Parathyroid adenoma (tissue), 2 donors: ENCODE measurements around the gene S100A12.

Experiments
- H2AFZ ChIP-seq: fragments of 300-600 bp; sonication (generic); one replicate; pipeline ENCODE4 v1.7.0; 2017; ENCODE audit warnings: antibody characterized with exemption, mild to moderate bottlenecking
- H3K27ac ChIP-seq: fragments of 300-600 bp; sonication (generic); one replicate; pipeline ENCODE4 v1.7.0; 2017
- H3K27me3 ChIP-seq: fragments of 300-600 bp; sonication (generic); one replicate; pipeline ENCODE4 v1.7.0; 2017; ENCODE audit warnings: low read length; ENCODE audit not compliant: control insufficient read depth, insufficient read depth
- H3K36me3 ChIP-seq: fragments of 300-600 bp; sonication (generic); one replicate; pipeline ENCODE4 v1.7.0; 2017; ENCODE audit warnings: low read length; ENCODE audit not compliant: control insufficient read depth, insufficient read depth
- H3K4me1 ChIP-seq: fragments of 300-600 bp; sonication (generic); one replicate; pipeline ENCODE4 v1.7.0; 2017; ENCODE audit warnings: control low read depth
- H3K4me2 ChIP-seq: fragments of 300-600 bp; sonication (generic); one replicate; pipeline ENCODE4 v1.7.0; 2017; ENCODE audit warnings: low read length
- H3K4me3 ChIP-seq: fragments of 300-600 bp; sonication (generic); one replicate; pipeline ENCODE4 v1.7.0; 2017; ENCODE audit warnings: low read depth, low read length
- H3K79me2 ChIP-seq: fragments of 300-600 bp; sonication (generic); one replicate; pipeline ENCODE4 v1.7.0; 2017; ENCODE audit warnings: control low read depth
- H3K9ac ChIP-seq: fragments of 300-600 bp; sonication (generic); one replicate; pipeline ENCODE4 v1.7.0; 2017; ENCODE audit warnings: mild to moderate bottlenecking
- H3K9me3 ChIP-seq: fragments of 300-600 bp; sonication (generic); one replicate; pipeline ENCODE4 v1.7.0; 2017; ENCODE audit warnings: low read length; ENCODE audit not compliant: control insufficient read depth
- TF ChIP-seq, protein P1 (sequence below): fragments of 300-600 bp; sonication (generic); IDR thresholded peaks from one replicate; pipeline ENCODE4 v1.7.0; 2017; ENCODE audit warnings: antibody characterized with exemption, mild to moderate bottlenecking
- donor health status: primary hyperparathyroidism.

Gene S100A12

DNA sequence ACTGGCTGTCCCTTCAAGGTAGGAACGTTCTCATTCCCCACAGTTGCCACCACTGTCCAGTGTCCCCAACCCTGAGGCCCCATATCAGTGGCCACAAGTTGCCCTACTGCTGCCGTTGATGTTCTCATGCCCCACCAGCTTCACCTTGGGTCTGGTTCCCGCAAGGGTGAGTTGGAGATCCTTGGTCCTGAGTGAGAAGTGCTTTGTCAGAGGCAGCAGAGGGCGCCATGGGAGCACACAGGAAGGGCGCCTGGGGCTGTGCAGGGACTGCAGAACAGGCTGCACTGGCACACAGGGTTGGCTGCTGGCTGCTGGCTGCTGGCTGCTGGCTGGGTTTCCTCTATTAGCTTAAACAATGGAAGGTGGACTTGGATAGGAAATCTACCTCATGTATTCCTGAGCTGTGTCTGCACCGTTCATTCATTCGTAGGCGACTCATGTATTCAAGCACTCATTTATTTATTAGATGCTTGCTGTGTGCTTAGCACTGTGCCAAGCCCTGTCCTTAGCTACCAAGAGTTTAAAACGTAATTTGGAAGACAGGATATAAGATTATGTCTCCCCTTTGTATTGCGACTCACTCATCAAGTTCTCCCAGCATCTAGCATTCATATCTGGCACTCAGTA is 19.9 kb downstream of the S100A12 start:
- TF ChIP-seq, protein P1, sequence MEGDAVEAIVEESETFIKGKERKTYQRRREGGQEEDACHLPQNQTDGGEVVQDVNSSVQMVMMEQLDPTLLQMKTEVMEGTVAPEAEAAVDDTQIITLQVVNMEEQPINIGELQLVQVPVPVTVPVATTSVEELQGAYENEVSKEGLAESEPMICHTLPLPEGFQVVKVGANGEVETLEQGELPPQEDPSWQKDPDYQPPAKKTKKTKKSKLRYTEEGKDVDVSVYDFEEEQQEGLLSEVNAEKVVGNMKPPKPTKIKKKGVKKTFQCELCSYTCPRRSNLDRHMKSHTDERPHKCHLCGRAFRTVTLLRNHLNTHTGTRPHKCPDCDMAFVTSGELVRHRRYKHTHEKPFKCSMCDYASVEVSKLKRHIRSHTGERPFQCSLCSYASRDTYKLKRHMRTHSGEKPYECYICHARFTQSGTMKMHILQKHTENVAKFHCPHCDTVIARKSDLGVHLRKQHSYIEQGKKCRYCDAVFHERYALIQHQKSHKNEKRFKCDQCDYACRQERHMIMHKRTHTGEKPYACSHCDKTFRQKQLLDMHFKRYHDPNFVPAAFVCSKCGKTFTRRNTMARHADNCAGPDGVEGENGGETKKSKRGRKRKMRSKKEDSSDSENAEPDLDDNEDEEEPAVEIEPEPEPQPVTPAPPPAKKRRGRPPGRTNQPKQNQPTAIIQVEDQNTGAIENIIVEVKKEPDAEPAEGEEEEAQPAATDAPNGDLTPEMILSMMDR, result no peak
- no peaks in the 10 kb centered on the region for H3K79me2 ChIP-seq
- H3K9ac ChIP-seq, result no peak overlapping the region
- no peaks in the 10 kb centered on the region for H3K4me1 ChIP-seq
- no peak overlapping the region for H3K4me3 ChIP-seq
- H2AFZ ChIP-seq, result no peak overlapping the region
- no peaks in the 10 kb centered on the region for H3K9me3 ChIP-seq
- H3K36me3 ChIP-seq, result no peaks in the 10 kb centered on the region
- H3K27me3 ChIP-seq, result no peaks in the 10 kb centered on the region
- no peak overlapping the region for H3K4me2 ChIP-seq
- H3K27ac ChIP-seq, result no peak overlapping the region

DNA sequence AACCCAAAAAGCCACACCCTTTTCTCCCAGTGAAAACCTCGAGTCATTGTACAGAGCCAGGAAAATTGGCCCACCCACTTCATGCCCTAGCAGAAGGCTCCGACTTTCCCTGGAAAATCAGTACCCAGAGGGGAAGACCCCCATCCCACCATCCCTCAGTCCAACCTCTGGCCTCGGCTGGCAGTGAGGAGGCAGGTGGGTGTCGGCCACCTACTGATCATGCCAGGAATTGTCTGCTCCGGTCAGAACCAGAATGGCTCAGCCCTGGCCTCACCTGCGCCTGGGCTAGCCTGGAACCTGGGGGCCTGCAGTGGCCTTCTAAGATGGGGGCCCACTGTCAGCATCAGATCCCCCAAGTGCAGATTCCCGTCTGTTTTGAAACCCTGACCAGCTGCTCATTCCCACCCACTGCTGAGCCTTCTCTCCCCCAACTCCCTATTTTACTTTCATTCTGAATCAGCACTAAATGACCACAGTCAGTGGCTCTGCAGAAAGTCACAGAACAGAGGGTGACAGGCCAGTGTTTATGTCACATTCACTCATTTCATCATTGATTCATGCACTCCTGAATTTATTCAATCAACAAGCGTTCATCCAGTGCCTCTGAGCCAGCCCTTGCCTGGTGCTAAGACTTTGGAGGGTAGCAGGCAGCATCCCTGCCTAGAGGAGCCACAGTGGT is 20.8 kb downstream of the S100A12 start:
- no peak overlapping the region for H3K27ac ChIP-seq
- H3K9me3 ChIP-seq, result no peaks in the 10 kb centered on the region
- no peak overlapping the region for H3K4me2 ChIP-seq
- H3K27me3 ChIP-seq, result no peaks in the 10 kb centered on the region
- H3K9ac ChIP-seq, result no peak overlapping the region
- H3K36me3 ChIP-seq, result no peaks in the 10 kb centered on the region
- no peak overlapping the region for H2AFZ ChIP-seq
- H3K79me2 ChIP-seq, result no peaks in the 10 kb centered on the region
- TF ChIP-seq, protein P1, result no peak
- no peaks in the 10 kb centered on the region for H3K4me1 ChIP-seq
- no peak overlapping the region for H3K4me3 ChIP-seq

DNA sequence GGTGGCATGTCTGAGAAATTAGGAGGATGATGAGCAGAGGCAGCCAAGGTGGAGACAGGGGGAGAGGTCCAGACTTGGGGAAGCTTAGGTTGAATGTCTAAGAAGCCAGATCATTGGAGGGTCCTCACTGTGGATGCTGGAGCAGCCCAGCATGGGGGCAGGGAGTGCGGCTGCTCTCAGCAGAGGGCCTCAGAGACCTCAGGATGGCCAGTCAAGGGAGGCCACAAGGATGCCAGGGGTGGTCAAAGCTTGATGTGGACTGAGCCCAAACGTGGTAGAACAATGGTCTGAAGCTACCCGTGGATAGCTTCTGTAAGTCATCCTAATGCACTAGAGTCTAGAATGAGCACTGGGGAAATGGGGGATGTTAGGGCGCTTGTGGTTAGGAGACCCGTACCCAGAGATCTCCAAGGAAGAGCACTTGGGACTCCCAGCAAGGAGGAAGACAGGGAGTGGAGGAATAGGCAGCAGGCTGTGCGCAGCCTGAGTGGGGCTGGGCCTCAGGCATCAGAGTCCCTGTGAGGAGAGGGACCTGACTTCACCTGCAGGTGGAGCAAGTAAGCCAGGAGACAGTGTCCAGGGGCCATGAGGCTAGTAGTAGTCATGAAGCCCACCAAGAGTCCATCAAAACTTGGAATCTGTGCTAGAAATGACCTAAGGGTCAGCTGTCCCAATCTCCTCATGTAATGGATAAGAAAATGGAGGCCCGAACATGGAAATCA is 22.0 kb downstream of the S100A12 start:
- TF ChIP-seq, protein P1, result no peak
- Histone ChIP-seq H3K27ac (no peak overlapping the region), H3K9ac (no peak overlapping the region), H3K4me3 (no peak overlapping the region), H3K79me2 (no peaks in the 10 kb centered on the region), H3K4me2 (no peak overlapping the region), H3K4me1 (no peaks in the 10 kb centered on the region), H2AFZ (no peak overlapping the region), H3K27me3 (no peaks in the 10 kb centered on the region), H3K36me3 (no peaks in the 10 kb centered on the region), H3K9me3 (no peaks in the 10 kb centered on the region)

DNA sequence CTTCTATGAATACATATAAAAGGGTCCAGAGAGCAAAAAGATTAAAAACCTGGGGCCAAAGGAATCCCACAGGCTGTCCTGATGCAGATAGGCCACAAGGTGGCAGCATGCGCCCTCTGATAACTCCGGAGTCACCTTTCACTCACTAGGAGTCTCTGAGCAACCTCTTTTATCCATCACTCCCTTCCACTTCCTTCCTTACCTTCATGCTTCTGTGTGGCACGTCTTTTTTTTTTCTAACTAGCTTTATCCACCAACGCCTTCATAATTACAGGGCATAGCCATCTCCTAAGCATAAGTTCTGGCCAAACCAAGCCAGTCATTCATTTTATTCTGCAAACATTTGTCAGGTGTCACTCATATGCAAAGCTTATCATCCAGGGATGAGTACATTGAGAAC is 22.9 kb downstream of the S100A12 start:
- TF ChIP-seq, protein P1, result peak; percentile 72
- Histone ChIP-seq H3K4me3 (no peak overlapping the region), H3K36me3 (no peaks in the 10 kb centered on the region), H3K9ac (no peak overlapping the region), H3K27me3 (no peaks in the 10 kb centered on the region), H3K27ac (no peak overlapping the region), H2AFZ (no peak overlapping the region), H3K4me2 (no peak overlapping the region), H3K4me1 (no peaks in the 10 kb centered on the region), H3K79me2 (no peaks in the 10 kb centered on the region), H3K9me3 (no peaks in the 10 kb centered on the region)
